Prostate gland (tissue), 2 donors: ENCODE data around the gene CNTLN. TPM values are rescaled to one million over a fixed set of nuclear protein-coding genes. Genes with fewer than 3 reads are reported as not detected.
"Not testable (repeated sequence)": the region's sequence is repeated elsewhere in the genome, so short reads cannot be mapped to it uniquely, and the experiment has no call there.

ENCODE experiments used
- DNase-seq: peaks from one replicate; pipeline ENCODE4 v3.0.0-alpha.2; 2019; ENCODE audit warnings: low spot score
- H3K27ac ChIP-seq, 2 donors: fragments of 200-600 bp; sonication (generic); 2 replicates each; pipeline ENCODE4 v1.5.1; 2017 to 2019
- H3K27me3 ChIP-seq: fragments of 200-600 bp; sonication (generic); replicated peaks from 2 replicates; pipeline ENCODE4 v1.5.1; 2019; ENCODE audit not compliant: insufficient read depth
- H3K36me3 ChIP-seq, 2 donors: fragments of 200-600 bp; sonication (generic); 1 replicate in 1 of 2; 2 replicates in 1 of 2; pipeline versions ENCODE4 v1.5.1 to v1.8.1; 2017 to 2019
- H3K4me1 ChIP-seq: fragments of 200-600 bp; sonication (generic); replicated peaks from 2 replicates; pipeline ENCODE4 v1.5.1; 2019
- H3K4me3 ChIP-seq, 2 donors: fragments of 200-600 bp; sonication (generic); 2 replicates each; pipeline ENCODE4 v1.5.1; 2017 to 2019
- H3K9me3 ChIP-seq: fragments of 200-600 bp; sonication (generic); 2 replicates; pipeline ENCODE4 v1.5.1; 2017
- POLR2A ChIP-seq: fragments of 450-650 bp; IDR thresholded peaks from one replicate; pipeline ENCODE4 v1.6.1; 2016; ENCODE audit warnings: antibody characterized with exemption, mild to moderate bottlenecking
- POLR2AphosphoS5 ChIP-seq: sonication (generic); formaldehyde crosslinking; IDR thresholded peaks from one replicate; pipeline ENCODE4 v1.6.1; 2017; ENCODE audit warnings: antibody characterized with exemption
- WGBS: methylation state at CpG from one replicate; pipeline ENCODE4 v1.1.5; 2018; 5-methylcytosine and 5-hydroxymethylcytosine counted together
- intact Hi-C: fragments of 100-400 bp; cut with DNase I; formaldehyde crosslinking; loops from one replicate; pipeline ENCODE4 v1.14.2; 2022
- total RNA-seq, 2 donors: library from RNA; depleted of rRNA; stranded (reverse); fragments of >200 nt; gene quantifications; one replicate each; pipeline ENCODE4 v1.1.0, GENCODE V29; 2016
- TF ChIP-seq, protein P1 (sequence below), 4 experiments: fragments of 200-600 bp in 2 of 4; fragments of 450-650 bp in 2 of 4; sonication (generic) in 2 of 4; IDR thresholded peaks; 1 replicate in 3 of 4; 2 replicates in 1 of 4; pipeline ENCODE4 v1.5.1; 2016 to 2019; ENCODE audit warnings: antibody characterized with exemption in 4 of 4, mild to moderate bottlenecking in 2 of 4, moderate library complexity in 2 of 4

Gene CNTLN
- total RNA-seq, 2 donors from 2014 or later, result 4.1 to 12.9 TPM

DNA sequence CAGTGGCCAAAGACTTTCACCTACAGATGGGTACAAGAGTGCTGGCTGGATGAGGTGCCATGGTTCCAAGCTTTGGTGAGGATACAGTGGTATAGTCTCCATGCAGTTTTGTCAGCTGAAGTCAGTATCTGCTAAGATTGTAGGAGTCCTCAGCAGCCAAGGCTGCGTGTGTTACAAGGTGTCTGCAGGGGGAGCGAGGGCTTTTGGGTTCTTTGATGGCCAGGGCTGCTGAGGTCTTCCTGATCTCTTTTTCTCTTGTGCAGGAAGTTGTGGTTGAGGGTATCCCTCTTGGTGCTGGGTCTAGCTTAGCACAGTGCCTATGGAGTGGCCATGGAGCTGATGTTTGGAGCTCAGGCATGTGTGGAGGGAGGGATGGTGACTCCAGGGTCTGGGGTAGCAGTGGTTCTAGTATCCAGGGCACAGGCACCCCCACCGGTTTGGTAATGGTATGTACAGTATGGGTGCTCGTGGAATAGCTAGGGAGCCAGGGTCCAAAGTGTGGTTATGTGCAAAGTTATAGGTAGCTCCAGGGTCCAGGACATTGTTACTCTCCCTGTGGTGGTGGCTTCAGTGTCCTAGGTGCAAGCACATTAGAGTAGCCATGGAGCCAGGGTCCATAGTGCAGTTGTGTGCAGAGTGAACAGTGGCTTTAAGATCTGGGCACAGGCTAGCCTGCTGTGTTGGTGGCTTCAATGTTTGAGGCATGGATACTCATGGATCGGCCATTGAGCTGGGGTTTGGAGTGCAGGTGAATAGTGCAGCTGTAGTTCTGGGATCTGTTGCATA is 36.7 kb downstream of the CNTLN start:
- no peaks in the 10 kb centered on the region for H3K27me3 ChIP-seq
- H3K4me3 ChIP-seq, result no peak overlapping the region
- intact Hi-C loops, result no loop called here
- WGBS, result 85% methylated on average over 5 of the region's 5 CpGs
- no peaks in the 10 kb centered on the region for H3K9me3 ChIP-seq
- H3K4me1 ChIP-seq, result no peaks in the 10 kb centered on the region
- H3K27ac ChIP-seq, result no peak overlapping the region
- no peaks in the 10 kb centered on the region for H3K36me3 ChIP-seq
- no peak for DNase-seq
- TF ChIP-seq, protein P1, sequence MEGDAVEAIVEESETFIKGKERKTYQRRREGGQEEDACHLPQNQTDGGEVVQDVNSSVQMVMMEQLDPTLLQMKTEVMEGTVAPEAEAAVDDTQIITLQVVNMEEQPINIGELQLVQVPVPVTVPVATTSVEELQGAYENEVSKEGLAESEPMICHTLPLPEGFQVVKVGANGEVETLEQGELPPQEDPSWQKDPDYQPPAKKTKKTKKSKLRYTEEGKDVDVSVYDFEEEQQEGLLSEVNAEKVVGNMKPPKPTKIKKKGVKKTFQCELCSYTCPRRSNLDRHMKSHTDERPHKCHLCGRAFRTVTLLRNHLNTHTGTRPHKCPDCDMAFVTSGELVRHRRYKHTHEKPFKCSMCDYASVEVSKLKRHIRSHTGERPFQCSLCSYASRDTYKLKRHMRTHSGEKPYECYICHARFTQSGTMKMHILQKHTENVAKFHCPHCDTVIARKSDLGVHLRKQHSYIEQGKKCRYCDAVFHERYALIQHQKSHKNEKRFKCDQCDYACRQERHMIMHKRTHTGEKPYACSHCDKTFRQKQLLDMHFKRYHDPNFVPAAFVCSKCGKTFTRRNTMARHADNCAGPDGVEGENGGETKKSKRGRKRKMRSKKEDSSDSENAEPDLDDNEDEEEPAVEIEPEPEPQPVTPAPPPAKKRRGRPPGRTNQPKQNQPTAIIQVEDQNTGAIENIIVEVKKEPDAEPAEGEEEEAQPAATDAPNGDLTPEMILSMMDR (IDR thresholded peaks at IDR 0.05), result no peak

DNA sequence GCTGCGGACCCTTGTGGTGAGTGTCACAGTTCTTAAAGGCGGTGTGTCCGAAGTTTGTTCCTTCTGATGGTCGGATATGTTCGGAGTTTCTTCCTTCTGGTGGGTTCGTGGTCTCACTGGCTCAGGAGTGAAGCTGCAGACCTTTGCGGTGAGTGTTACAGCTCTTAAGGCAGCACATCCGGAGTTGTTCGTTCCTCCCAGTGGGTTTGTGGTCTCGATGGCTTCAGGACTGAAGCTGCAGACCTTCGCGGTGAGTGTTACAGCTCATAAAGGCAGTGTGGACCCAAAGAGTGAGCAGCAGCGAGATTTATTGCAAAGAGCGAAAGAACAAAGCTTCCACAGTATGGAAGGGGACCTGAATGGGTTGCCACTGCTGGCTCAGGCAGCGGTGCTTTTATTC is 42.7 kb downstream of the CNTLN start:
- H3K36me3 ChIP-seq, H3K4me1 ChIP-seq, DNase-seq, H3K9me3 ChIP-seq, H3K4me3 ChIP-seq, H3K27ac ChIP-seq, H3K27me3 ChIP-seq, intact Hi-C loops: not testable (repeated sequence)
- 97% methylated on average over 15 of the region's 15 CpGs for WGBS

DNA sequence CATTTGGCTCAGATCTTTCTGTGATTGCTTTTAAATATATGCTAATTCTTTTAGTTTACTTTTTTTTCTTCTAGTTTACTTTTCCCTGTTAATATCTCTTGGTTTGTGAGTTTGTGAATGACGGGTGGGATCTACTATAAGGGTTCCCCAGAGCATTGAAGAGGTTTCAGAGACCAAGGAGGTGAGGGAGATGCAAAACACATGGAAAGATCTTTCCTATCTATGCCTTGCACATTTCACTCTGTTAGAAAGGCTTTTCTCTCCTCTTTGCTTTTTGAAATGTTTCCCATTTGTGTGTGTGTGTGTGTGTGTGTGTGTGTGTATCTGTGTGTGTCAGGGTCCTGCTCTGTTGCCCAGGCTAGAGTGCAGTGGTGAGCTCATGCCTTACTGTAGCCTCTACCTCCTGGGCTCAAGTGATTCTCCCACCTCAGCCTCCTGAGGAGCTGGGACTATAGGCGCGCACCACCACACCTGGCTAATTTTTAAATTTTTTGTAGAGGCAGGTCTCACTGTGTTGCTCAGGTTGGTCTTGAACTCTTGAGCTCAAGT is 50.7 kb downstream of the CNTLN start:
- no peaks in the 10 kb centered on the region for H3K4me1 ChIP-seq
- TF ChIP-seq POLR2A (no peak), POLR2AphosphoS5 (no peak)
- TF ChIP-seq, protein P1 (IDR thresholded peaks at IDR 0.05), result no peak
- H3K27me3 ChIP-seq, result no peaks in the 10 kb centered on the region
- H3K9me3 ChIP-seq, result no peaks in the 10 kb centered on the region
- 88% methylated on average over 3 of the region's 3 CpGs for WGBS
- H3K36me3 ChIP-seq, result no peaks in the 10 kb centered on the region
- H3K4me3 ChIP-seq, result no peak overlapping the region
- intact Hi-C loops, result no loop called here
- no peak for DNase-seq
- H3K27ac ChIP-seq, result no peak overlapping the region

DNA sequence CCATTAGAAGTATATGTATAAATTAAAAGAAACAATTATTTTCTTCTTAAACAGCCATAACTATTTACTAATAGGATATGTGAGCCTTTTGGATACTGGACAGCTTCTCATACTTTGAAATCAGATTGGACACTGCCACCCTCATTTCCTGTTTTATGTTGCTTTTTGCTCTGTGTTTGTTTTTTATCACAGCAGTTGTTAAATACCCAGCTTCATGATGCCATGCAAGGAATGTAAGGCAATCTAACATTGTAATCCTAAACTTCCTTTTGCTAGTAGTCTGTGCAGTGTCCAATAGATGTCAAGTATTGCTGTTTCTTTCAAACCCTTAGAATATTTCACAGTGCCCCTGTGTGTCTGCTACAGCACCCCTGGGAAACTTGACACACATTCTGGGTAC is 56.2 kb downstream of the CNTLN start:
- DNase-seq, result no peak
- no peaks in the 10 kb centered on the region for H3K4me1 ChIP-seq
- intact Hi-C loops, result no loop called here

DNA sequence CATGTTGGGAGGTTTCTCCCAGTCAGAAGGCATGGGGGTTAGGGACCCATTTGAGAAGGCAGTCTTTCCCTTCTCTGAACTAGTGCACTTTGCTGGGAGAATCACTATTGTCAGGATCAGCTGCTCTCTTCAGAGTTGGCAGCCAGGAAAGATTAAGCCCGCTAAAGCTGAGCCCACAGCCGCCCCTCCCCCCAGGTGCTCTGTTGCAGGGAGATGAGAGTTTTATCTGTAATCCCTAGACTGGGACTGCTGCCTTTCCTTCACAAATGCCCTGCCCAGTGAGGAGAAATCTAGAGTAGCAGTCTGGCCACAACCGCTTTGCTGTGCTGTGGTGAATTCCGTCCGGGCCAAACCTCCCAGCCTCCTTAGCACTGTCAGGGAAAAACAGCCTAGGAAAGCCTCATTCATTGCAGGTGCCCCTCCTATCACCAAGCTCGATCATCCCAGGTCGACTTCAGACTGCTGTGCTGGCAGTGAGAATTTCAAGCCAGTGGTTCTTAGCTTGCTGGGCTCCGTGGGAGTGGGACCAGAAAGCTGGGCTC is 69.8 kb downstream of the CNTLN start:
- Histone ChIP-seq H3K27ac (no peak overlapping the region), H3K4me1 (no peaks in the 10 kb centered on the region), H3K4me3 (no peak overlapping the region), H3K27me3 (no peaks in the 10 kb centered on the region), H3K9me3 (no peaks in the 10 kb centered on the region), H3K36me3 (no peaks in the 10 kb centered on the region)
- intact Hi-C loops, result no loop called here
- 66% methylated on average over 8 of the region's 8 CpGs for WGBS
- DNase-seq, result no peak
- TF ChIP-seq POLR2AphosphoS5, result no peak
- TF ChIP-seq, protein P1 (IDR thresholded peaks at IDR 0.05), result no peak
- no peak for TF ChIP-seq POLR2A

More for the DNA sequence above, 56.2 kb downstream of the CNTLN start:
- Histone ChIP-seq H3K4me3 (no peak overlapping the region), H3K36me3 (no peaks in the 10 kb centered on the region), H3K9me3 (no peaks in the 10 kb centered on the region), H3K27me3 (no peaks in the 10 kb centered on the region), H3K27ac (no peak overlapping the region)
- TF ChIP-seq POLR2A, result no peak
- no peak for TF ChIP-seq POLR2AphosphoS5
- TF ChIP-seq, protein P1 (IDR thresholded peaks at IDR 0.05), result no peak
